22Rv1 (cell line): ENCODE data around the gene IQCH.
"Not testable (repeated sequence)": the region's sequence is repeated elsewhere in the genome, so short reads cannot be mapped to it uniquely, and the experiment has no call there.

Experiments used
- H3K27ac ChIP-seq: fragments of 450-650 bp; 2 replicates; pipeline ENCODE4 v1.5.1; 2017
- ZFX ChIP-seq: fragments of 450-650 bp; IDR thresholded peaks from 2 replicates; pipeline ENCODE4 v1.6.1; 2017; ENCODE audit warnings: antibody characterized with exemption, borderline replicate concordance
- TF ChIP-seq, protein P1 (sequence below): fragments of 450-650 bp; IDR thresholded peaks from 2 replicates; pipeline ENCODE4 v1.5.1; 2017; ENCODE audit warnings: mild to moderate bottlenecking

Gene IQCH

DNA sequence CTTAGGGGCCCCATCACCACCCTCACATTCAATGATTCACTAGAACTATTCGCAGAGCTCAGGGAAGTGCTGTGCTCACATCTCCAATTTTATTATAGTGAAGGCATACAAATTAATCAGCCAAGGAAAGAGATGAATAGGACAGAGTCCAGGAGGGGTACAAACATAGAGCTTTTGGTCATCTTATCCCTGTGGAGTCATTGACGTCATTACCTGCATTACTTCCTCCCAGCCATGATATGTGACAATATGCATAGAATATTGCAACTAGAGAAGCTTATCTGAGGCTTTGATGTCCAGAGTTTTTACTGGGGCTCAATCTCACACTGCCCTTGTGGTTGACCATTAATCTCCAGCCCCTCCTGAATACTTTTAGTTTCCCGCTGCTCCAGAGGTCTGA lies 1.5 kb downstream of the IQCH start:
- no peak overlapping the region for H3K27ac ChIP-seq
- TF ChIP-seq, protein P1, sequence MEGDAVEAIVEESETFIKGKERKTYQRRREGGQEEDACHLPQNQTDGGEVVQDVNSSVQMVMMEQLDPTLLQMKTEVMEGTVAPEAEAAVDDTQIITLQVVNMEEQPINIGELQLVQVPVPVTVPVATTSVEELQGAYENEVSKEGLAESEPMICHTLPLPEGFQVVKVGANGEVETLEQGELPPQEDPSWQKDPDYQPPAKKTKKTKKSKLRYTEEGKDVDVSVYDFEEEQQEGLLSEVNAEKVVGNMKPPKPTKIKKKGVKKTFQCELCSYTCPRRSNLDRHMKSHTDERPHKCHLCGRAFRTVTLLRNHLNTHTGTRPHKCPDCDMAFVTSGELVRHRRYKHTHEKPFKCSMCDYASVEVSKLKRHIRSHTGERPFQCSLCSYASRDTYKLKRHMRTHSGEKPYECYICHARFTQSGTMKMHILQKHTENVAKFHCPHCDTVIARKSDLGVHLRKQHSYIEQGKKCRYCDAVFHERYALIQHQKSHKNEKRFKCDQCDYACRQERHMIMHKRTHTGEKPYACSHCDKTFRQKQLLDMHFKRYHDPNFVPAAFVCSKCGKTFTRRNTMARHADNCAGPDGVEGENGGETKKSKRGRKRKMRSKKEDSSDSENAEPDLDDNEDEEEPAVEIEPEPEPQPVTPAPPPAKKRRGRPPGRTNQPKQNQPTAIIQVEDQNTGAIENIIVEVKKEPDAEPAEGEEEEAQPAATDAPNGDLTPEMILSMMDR = no peak
- TF ChIP-seq ZFX = no peak

DNA sequence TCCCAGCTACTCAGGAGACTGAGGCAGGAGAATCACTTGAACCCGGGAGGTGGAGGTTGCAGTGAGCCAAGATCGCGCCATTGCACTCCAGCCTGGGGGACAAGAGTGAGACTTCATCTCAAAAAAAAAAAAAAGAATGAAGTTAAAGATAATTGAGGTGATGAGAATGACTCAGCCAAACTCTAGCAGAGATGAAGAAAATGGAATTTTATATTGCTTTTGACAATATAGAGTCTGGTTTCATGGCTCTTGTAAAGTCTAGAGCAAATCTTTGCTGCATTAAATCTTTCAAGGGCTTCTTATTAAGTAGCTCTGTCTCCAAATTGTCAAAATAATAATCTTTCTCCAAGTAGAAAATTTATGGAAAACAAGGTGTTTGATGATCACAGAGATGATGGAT lies 3.8 kb downstream of the IQCH start:
- H3K27ac ChIP-seq = not testable (repeated sequence)

DNA sequence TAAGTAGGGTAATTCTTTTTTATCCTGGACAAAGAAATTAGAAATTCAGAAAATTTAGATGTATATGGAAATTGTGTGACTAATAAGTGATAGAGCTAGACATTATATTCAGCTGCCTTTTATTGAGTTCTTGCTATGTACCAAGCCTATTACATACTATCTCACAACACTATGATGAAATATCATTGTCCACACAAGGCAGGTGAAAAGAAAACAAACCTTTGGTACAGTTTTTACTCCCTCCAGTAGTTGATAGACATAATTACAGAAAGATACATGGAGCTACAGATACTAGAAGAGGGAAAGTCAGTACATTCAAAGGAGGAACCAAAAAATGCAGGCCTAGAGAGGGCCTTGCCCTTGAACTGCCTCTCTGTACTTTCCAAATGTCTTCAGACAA lies 4.8 kb downstream of the IQCH start:
- H3K27ac ChIP-seq = no peak overlapping the region
- TF ChIP-seq, protein P1 = no peak
- TF ChIP-seq ZFX = no peak

DNA sequence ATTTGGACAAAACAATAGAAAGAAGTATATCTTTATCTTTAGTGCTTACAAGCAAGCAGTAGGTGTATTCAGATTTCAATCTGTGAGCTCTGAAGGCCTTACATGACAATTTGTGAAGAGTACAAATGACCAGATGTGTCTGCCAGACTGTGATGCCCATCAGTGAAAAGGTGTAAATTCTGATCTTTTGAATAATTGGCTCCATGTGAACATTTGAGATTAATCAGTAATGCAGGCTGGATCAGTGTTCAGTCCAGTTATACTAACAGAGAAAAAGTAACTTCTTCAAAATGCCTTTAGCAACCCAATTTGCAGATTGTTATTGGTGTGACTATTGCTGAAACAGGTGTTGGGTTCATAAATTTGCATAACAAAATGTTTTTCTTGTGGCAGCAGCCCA lies 5.2 kb downstream of the IQCH start:
- no peak for TF ChIP-seq ZFX
- TF ChIP-seq, protein P1 = no peak
- H3K27ac ChIP-seq = no peak overlapping the region

DNA sequence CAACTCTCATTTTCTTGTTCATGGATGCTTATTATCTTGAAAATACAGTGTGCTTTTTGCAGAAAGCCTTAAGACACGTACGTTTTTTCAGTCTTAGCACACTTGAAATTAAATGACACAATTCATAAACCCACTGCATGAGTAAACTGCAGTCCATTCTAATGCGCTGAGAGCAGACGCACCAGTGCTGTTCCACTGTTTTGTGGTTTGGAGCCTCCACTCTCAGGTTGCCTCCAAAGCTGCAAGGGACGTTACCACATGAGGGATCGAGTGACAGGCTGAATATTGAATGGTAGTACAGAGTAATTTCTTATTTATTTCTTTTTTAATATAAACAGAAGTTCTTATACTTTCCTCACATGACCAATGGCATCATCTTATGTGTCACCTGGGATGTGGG lies 12.3 kb downstream of the IQCH start:
- no peak overlapping the region for H3K27ac ChIP-seq
- TF ChIP-seq, protein P1 = no peak
- no peak for TF ChIP-seq ZFX

DNA sequence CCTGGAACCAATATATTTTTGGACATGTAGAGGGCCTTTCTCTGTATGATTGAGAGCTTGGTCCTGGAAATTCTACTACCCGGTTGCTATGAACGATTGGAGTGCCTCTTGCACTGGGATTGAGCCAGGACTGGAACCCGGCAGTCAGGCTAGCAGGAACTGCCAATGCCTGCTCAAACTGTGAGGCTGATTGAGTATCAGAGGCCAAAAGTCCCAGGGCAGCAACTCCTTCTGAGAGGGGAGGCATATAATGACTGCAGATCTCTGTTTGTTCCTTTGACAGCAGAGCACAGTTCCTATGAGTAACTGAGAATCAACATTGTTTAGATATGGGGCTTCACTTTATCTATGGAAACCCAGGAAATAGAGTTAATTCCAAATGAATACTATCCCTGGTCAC lies 12.9 kb downstream of the IQCH start:
- no peak overlapping the region for H3K27ac ChIP-seq
- TF ChIP-seq, protein P1 = no peak
- no peak for TF ChIP-seq ZFX

DNA sequence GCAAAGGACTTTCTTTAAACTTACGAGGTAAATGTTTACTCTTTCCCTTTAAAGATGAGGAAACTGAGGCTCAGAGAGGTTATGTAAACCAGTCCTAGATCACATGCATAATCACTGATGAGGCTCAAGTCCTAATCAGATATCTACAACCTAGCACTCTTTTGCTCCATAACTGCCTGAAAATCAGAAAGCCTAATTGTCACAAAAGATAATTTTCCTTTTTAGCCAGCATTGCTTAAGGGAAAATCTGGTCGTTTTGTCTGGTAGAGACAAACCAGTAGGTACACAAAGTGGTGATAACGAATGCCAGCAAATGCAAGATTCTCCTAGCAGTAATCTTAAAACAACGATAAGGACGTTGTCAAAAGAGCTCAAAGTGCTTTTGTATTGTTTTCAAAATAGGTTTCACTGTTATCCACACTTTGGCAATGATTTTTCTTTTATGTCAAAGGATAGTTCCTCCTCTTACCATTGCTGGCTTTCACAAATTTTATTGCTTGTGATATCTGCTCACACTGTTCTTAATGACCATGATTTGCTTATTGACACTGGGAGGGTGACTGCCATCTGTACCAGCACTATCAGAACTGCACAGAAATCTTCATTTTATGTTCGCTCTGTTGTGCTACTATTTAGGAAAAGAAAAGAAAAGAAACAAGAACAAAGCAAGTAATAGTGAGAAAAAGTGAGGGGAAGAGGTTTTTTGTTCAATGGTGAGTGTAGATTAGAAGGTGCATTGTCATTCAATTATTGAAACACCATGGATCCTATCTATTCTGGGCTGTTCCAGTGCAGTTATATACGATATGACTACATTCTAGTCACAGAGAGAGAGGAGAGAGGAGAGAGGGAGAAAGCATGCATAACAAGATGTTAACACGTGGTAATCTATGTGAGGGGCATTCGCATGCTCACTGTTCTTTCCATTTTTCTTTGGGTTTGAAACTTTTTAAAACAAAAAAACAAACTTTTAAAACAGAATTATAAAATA lies 13.7 kb downstream of the IQCH start:
- no peak overlapping the region for H3K27ac ChIP-seq
- TF ChIP-seq ZFX = no peak
- TF ChIP-seq, protein P1 = no peak
